Ovary (tissue), 3 donors: ENCODE measurements around the gene EFHD2.

Experiments
- EP300 ChIP-seq: sonication (generic); formaldehyde crosslinking; IDR thresholded peaks from one replicate; pipeline ENCODE4 v1.6.1; 2017; ENCODE audit warnings: antibody characterized with exemption
- TF ChIP-seq, protein P1 (sequence below), 3 donors: fragments of 450-650 bp in 2 of 3; fragments of 200-600 bp in 1 of 3; IDR thresholded peaks; one replicate each; pipeline versions ENCODE4 v1.5.1 to v1.8.0; 2016 to 2022; ENCODE audit warnings: antibody characterized with exemption in 3 of 3, mild to moderate bottlenecking in 1 of 3
- donor health status: DM: no; HTN: no; CAD: no.

DNA sequence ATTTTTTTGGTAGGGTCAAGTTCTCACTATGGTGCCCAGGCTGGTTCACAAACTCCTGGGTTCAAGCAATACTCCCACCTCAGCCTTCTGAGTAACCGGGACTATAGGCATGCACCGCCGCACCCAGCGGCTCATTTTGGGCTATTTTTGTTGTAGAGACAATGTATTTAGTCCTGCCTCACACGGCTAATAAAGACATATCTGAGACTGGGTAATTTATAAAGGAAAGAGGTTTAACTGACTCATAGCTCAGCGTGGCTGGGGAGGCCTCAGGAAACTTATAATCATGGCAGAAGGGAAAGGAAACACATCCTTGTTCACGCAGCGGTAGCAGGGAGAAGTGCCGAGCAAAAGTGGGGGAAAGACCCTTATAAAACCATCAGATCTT, 51.0 kb downstream of the EFHD2 start:
- TF ChIP-seq EP300 = no peak
- TF ChIP-seq, protein P1, sequence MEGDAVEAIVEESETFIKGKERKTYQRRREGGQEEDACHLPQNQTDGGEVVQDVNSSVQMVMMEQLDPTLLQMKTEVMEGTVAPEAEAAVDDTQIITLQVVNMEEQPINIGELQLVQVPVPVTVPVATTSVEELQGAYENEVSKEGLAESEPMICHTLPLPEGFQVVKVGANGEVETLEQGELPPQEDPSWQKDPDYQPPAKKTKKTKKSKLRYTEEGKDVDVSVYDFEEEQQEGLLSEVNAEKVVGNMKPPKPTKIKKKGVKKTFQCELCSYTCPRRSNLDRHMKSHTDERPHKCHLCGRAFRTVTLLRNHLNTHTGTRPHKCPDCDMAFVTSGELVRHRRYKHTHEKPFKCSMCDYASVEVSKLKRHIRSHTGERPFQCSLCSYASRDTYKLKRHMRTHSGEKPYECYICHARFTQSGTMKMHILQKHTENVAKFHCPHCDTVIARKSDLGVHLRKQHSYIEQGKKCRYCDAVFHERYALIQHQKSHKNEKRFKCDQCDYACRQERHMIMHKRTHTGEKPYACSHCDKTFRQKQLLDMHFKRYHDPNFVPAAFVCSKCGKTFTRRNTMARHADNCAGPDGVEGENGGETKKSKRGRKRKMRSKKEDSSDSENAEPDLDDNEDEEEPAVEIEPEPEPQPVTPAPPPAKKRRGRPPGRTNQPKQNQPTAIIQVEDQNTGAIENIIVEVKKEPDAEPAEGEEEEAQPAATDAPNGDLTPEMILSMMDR (IDR thresholded peaks at IDR 0.05) = no peak
